CD4-positive, alpha-beta T cell (primary cell): ENCODE data around the gene HADHA. TPM values are rescaled to one million over a fixed set of nuclear protein-coding genes. Genes with fewer than 3 reads are reported as not detected.

Source experiments
- ATAC-seq: fragments of 200-7000 bp; cut with Tn5 transposase; one replicate; pipeline ENCODE4 v1.10.0; 2022; ENCODE audit warnings: mild to moderate bottlenecking; ENCODE audit not compliant: poor library complexity
- CTCF ChIA-PET: fragments of 350-600 bp; sonication (Branson Sonifier 250); formaldehyde crosslinking; loops from one replicate; lab custom pipeline; 2021; ENCODE audit warnings: antibody characterized with exemption, inconsistent platforms; lab: Charles Lee
- POLR2A ChIA-PET: fragments of 350-600 bp; sonication (Branson Sonifier 250); formaldehyde crosslinking; loops from one replicate; lab custom pipeline; 2021; ENCODE audit warnings: antibody characterized with exemption, inconsistent platforms; lab: Charles Lee
- DNase-seq, 14 experiments: peaks; one replicate each; pipeline ENCODE4 v3.0.0-alpha.2; 2013 to 2020; ENCODE audit warnings: mixed read lengths in 2 of 14
- H3K27ac ChIP-seq, 2 donors: one replicate each; pipeline versions ENCODE4 v1.5.1 to v1.7.0; 2013; ENCODE audit warnings: low read length in 2 of 2, low read depth in 1 of 2, mild to moderate bottlenecking in 1 of 2
- H3K27me3 ChIP-seq, 2 experiments: 1 replicate in 1 of 2; 2 replicates in 1 of 2; pipeline versions ENCODE4 v1.6.1 to v1.7.0; 2013; ENCODE audit warnings: low read length in 2 of 2, control low read depth in 1 of 2, mild to moderate bottlenecking in 1 of 2, moderate library complexity in 1 of 2; ENCODE audit not compliant: insufficient read depth in 2 of 2, control insufficient read depth in 1 of 2
- H3K36me3 ChIP-seq: one replicate; pipeline ENCODE4 v1.6.1; 2013; ENCODE audit warnings: low read length, control low read depth; ENCODE audit not compliant: insufficient read depth
- H3K4me1 ChIP-seq: one replicate; pipeline ENCODE4 v1.6.1; 2013; ENCODE audit warnings: low read length, control low read depth; ENCODE audit not compliant: insufficient read depth
- H3K4me3 ChIP-seq: one replicate; pipeline ENCODE4 v1.5.1; 2013; ENCODE audit warnings: mild to moderate bottlenecking, low read length, moderate library complexity
- H3K9me3 ChIP-seq, 2 experiments: 1 replicate in 1 of 2; 2 replicates in 1 of 2; pipeline versions ENCODE4 v1.6.1 to v1.7.0; 2013; ENCODE audit warnings: low read length in 2 of 2, mild to moderate bottlenecking in 2 of 2, control low read depth in 1 of 2, moderate library complexity in 1 of 2; ENCODE audit not compliant: control insufficient read depth in 1 of 2, insufficient read depth in 1 of 2
- H3K27ac Mint-ChIP-seq: one replicate; pipeline ENCODE4 v1.8.0; 2020; ENCODE audit warnings: mixed read lengths
- H3K27me3 Mint-ChIP-seq: one replicate; pipeline ENCODE4 v1.8.0; 2021; ENCODE audit warnings: mixed read lengths
- H3K36me3 Mint-ChIP-seq: one replicate; pipeline ENCODE4 v1.8.0; 2021; ENCODE audit warnings: low read depth, mixed read lengths
- H3K4me1 Mint-ChIP-seq: one replicate; pipeline ENCODE4 v1.8.0; 2021; ENCODE audit warnings: low read depth, mixed read lengths
- H3K4me3 Mint-ChIP-seq: one replicate; pipeline ENCODE4 v1.8.0; 2020; ENCODE audit warnings: mild to moderate bottlenecking, mixed read lengths
- H3K9me3 Mint-ChIP-seq: one replicate; pipeline ENCODE4 v1.8.0; 2020; ENCODE audit warnings: mixed read lengths
- intact Hi-C, 2 experiments: fragments of 100-400 bp; cut with DNase I in 1 of 2; cut with micrococcal nuclease in 1 of 2; formaldehyde crosslinking; loops; one replicate each; pipeline versions ENCODE4 v1.15.1 to v1.9.0; 2023 to 2025; cut with DNase I, micrococcal nuclease
- total RNA-seq, 174 experiments: library from RNA in 2 of 174; stranded (reverse) in 2 of 174; gene quantifications; one replicate each; pipeline ENCODE4 v1.2.3 and lab custom pipeline; 2021 to 2026
- TF ChIP-seq, protein P1 (sequence below): fragments of 200-600 bp; IDR thresholded peaks from one replicate; pipeline ENCODE4 v1.8.0; 2022; ENCODE audit warnings: antibody characterized with exemption, mild to moderate bottlenecking

HADHA gene
- total RNA-seq, 2 experiments from 2014 or later = 72.4 to 73.7 TPM

DNA sequence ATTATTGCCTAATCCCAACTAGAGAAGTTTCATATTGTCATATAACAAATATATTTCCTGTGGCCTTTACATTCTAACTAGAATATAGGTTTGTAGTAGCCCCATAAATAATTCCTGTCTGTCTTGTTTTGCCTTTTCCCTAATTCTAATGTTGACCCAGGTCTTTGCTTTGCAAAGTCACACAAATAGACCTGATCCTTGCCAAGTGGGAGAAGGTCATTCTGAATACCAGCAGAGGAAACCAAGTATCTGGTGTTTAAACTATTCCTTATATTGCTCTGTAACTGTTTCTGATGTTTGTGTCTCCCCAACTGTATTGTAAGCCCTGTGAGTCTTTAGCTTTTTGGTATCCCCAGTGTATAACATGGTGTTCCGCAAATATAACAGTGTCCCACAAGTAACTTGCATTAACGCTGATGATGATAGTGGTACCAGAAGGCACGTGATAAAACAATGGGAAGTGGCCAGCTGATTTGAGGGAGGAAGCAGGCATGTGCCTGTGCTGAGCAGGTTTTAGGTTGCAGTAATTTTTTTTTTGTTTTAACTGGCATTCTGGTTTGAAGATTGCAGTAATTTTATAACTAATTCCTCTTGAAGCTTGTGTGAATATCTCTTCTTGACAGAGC is 11.4 kb upstream of the HADHA start:
- H3K27ac Mint-ChIP-seq = no peak overlapping the region
- CTCF ChIA-PET = interaction anchor here (1.0 kb wide), 1 partner anchor 13 kb away, joined by 3 read pairs; no protein-coding TSS in a partner anchor
- H3K4me1 Mint-ChIP-seq = peaks cover 19% of the 10 kb centered on the region
- no peaks in the 10 kb centered on the region for H3K9me3 ChIP-seq
- no peak for ATAC-seq
- H3K27me3 Mint-ChIP-seq = no peaks in the 10 kb centered on the region
- no peak overlapping the region for H3K27ac ChIP-seq
- H3K4me3 Mint-ChIP-seq = no peak overlapping the region
- H3K4me1 ChIP-seq = peaks cover 5% of the 10 kb centered on the region
- no peaks in the 10 kb centered on the region for H3K9me3 Mint-ChIP-seq
- no peak for DNase-seq
- H3K36me3 Mint-ChIP-seq = peaks cover 54% of the 10 kb centered on the region
- H3K4me3 ChIP-seq = no peak overlapping the region
- intact Hi-C loops = no loop called here
- H3K27me3 ChIP-seq = no peaks in the 10 kb centered on the region
- TF ChIP-seq, protein P1, sequence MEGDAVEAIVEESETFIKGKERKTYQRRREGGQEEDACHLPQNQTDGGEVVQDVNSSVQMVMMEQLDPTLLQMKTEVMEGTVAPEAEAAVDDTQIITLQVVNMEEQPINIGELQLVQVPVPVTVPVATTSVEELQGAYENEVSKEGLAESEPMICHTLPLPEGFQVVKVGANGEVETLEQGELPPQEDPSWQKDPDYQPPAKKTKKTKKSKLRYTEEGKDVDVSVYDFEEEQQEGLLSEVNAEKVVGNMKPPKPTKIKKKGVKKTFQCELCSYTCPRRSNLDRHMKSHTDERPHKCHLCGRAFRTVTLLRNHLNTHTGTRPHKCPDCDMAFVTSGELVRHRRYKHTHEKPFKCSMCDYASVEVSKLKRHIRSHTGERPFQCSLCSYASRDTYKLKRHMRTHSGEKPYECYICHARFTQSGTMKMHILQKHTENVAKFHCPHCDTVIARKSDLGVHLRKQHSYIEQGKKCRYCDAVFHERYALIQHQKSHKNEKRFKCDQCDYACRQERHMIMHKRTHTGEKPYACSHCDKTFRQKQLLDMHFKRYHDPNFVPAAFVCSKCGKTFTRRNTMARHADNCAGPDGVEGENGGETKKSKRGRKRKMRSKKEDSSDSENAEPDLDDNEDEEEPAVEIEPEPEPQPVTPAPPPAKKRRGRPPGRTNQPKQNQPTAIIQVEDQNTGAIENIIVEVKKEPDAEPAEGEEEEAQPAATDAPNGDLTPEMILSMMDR = no peak
- POLR2A ChIA-PET = interaction anchor here (0.7 kb wide), 1 partner anchor 210 kb away, joined by 3 read pairs; no protein-coding TSS in a partner anchor
- peaks cover 35% of the 10 kb centered on the region for H3K36me3 ChIP-seq

DNA sequence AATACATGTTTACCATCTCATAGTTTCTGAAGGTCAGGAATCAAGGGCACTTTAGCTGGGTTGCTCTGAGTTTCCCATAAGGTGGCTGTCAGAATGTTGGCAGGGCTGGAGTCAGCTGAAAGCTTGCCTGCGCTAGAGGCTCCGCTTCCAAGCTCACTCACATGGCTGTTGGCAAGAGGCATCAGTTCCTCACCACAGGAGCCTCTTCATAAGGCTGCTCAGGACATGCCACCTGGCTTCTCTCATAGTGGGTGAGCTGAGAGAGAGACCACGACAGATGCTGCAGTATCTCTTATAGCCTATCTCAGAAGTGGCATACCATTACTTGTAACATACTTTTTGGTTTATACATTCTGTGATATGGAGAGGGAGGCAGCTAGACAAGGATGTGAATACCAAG is 7.5 kb upstream of the HADHA start:
- no peaks in the 10 kb centered on the region for H3K27me3 ChIP-seq
- intact Hi-C loops = no loop called here
- peaks cover 5% of the 10 kb centered on the region for H3K4me1 ChIP-seq
- no peak overlapping the region for H3K4me3 Mint-ChIP-seq
- ATAC-seq (no peak), DNase-seq (no peak)
- peaks cover 32% of the 10 kb centered on the region for H3K4me1 Mint-ChIP-seq
- no peak overlapping the region for H3K4me3 ChIP-seq
- H3K9me3 Mint-ChIP-seq = no peaks in the 10 kb centered on the region
- no peaks in the 10 kb centered on the region for H3K9me3 ChIP-seq
- no peak overlapping the region for H3K27ac Mint-ChIP-seq
- peaks cover 12% of the 10 kb centered on the region for H3K36me3 ChIP-seq
- CTCF ChIA-PET = interaction anchor here (0.6 kb wide), 1 partner anchor 547 kb away, joined by 4 read pairs; no protein-coding TSS in a partner anchor
- H3K27ac ChIP-seq = no peak overlapping the region
- POLR2A ChIA-PET = interaction anchor here (1.2 kb wide), 1 partner anchor 48 kb away, joined by 4 read pairs; no protein-coding TSS in a partner anchor
- TF ChIP-seq, protein P1 = no peak
- H3K27me3 Mint-ChIP-seq = no peaks in the 10 kb centered on the region
- H3K36me3 Mint-ChIP-seq = peaks cover 28% of the 10 kb centered on the region

DNA sequence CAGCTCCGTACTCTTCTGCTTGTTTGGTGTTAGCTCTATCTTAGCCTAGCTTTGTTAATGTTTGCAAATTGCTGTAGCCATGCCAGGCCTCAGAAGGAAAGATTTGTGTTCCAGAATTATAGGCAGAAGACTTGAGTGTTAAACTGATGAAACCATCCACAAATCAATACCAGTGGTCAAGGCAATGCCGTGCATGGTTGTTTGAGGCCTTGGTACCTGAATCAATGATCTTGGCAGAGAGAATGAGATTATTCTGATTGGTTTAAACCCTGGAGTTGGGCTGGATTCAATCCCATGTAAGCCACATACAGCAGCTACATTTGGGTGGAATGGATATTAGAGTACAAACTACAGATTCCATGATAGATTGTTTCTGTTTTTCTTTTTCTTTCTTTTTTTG is 5.2 kb upstream of the HADHA start:
- Mint-ChIP-seq H3K27ac (no peak overlapping the region), H3K27me3 (no peaks in the 10 kb centered on the region), H3K9me3 (no peaks in the 10 kb centered on the region), H3K4me1 (peaks cover 55% of the 10 kb centered on the region), H3K4me3 (no peak overlapping the region), H3K36me3 (peaks cover 18% of the 10 kb centered on the region)
- CTCF ChIA-PET = no interaction called here
- H3K9me3 ChIP-seq = no peaks in the 10 kb centered on the region
- POLR2A ChIA-PET = no interaction called here
- TF ChIP-seq, protein P1 = no peak
- ATAC-seq (no peak), DNase-seq (no peak)
- no peak overlapping the region for H3K4me3 ChIP-seq
- no peaks in the 10 kb centered on the region for H3K27me3 ChIP-seq
- peaks cover 22% of the 10 kb centered on the region for H3K4me1 ChIP-seq
- peaks cover 2% of the 10 kb centered on the region for H3K36me3 ChIP-seq
- H3K27ac ChIP-seq = no peak overlapping the region
- intact Hi-C loops = loop anchor here in 1 of 2 experiments (5.0 kb wide), 1 partner anchor 577 kb away; the partner anchor contains the start of gene DTNB
